ENCODE results near the gene ADGRA1. TPM values are rescaled to one million over a fixed set of nuclear protein-coding genes. Genes with fewer than 3 reads are reported as not detected.

The ADGRA1 gene
- polyA plus RNA-seq, 4 donors: 0.10 to 0.22 TPM; not detected in 2

DNA sequence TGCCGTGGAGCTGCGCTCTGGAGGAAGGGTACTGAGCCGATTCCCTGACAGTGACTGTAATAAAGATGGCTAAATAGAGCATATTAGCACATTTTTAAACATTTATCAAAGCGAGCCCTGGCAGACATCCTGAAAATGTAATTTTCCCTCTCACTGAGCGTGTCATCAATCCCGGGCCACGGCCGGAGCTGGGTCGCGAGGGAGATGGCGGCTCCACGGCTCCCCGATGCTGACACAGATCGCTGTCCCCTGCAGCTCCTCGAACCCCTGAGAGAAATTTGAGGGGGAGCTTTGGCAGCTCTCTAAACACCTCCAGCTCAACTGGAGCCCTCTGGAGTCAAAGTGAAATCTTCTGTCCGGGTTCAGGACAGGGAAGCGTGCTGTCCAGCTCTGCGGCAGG lies 44.9 kb upstream of the ADGRA1 start:
- H3K27me3 ChIP-seq (ENCODE audit: control insufficient read depth in 3 of 3, insufficient read depth in 3 of 3, low read length in 3 of 3): peaks cover 0 to 24% (median 0%) of the 10 kb centered on the region in 3 donors
- H3K9me3 ChIP-seq (ENCODE audit: control insufficient read depth in 2 of 2, insufficient read depth in 1 of 2, low read depth in 1 of 2, low read length in 1 of 2): no peaks in the 10 kb centered on the region
- no peaks in the 10 kb centered on the region for H3K36me3 ChIP-seq (ENCODE audit: control insufficient read depth in 3 of 3, insufficient read depth in 2 of 3, low read depth in 1 of 3, low read length in 3 of 3)
- H3K27ac ChIP-seq (ENCODE audit: low read depth in 1 of 3, low read length in 2 of 3): no peak overlapping the region
- no peak overlapping the region for H3K4me3 ChIP-seq (ENCODE audit: low read depth in 1 of 3, low read length in 3 of 3)
- FAIRE-seq (no peak), DNase-seq (no peak)
- peaks cover 0 to 2% (median 0%) of the 10 kb centered on the region in 3 donors for H3K4me1 ChIP-seq (ENCODE audit: control insufficient read depth in 3 of 3, insufficient read depth in 2 of 3, low read depth in 1 of 3, low read length in 2 of 3)
- WGBS, 3 donors: 72 to 82% (median 81%) methylated on average over 18 of the region's 18 CpGs

DNA sequence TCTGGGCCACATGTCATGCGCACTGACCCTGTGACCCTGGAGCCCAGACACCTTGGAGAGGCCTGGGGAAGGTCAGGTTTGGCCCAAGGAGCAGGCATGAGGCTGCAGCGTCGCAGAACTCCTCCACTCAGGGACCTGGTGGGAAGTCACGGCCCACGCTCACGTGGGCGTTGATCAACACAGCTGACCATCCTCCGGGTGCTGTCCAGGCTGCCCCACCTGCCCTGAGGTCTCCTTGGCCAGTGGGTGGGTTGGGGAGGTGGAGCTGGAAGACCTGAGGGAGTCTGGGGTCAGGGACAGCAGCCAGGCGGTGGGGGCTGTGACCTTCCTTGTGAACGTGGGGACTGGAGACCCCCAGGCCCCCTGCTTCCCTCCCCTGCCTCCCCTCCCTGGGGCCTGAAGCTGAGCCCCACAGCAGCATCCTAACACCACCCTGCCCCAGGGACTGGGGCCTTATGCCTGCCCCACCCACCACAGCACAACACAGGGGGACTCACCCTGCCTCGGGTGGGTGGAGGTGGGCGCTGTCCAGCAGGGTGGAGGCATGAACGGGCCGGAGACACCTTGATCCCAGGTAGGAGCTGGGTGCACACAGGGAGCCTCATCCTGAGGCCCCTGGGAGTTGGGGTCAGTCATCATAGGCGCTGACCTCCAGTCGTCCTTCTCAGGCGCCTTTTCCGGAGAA lies 44.0 kb upstream of the ADGRA1 start:
- H3K27ac ChIP-seq (ENCODE audit: low read depth in 1 of 3, low read length in 2 of 3): no peak overlapping the region
- H3K9me3 ChIP-seq (ENCODE audit: control insufficient read depth in 2 of 2, insufficient read depth in 1 of 2, low read depth in 1 of 2, low read length in 1 of 2): no peaks in the 10 kb centered on the region
- peaks cover 0 to 4% (median 0%) of the 10 kb centered on the region in 3 donors for H3K4me1 ChIP-seq (ENCODE audit: control insufficient read depth in 3 of 3, insufficient read depth in 2 of 3, low read depth in 1 of 3, low read length in 2 of 3)
- no peaks in the 10 kb centered on the region for H3K36me3 ChIP-seq (ENCODE audit: control insufficient read depth in 3 of 3, insufficient read depth in 2 of 3, low read depth in 1 of 3, low read length in 3 of 3)
- peaks cover 0 to 21% (median 0%) of the 10 kb centered on the region in 3 donors for H3K27me3 ChIP-seq (ENCODE audit: control insufficient read depth in 3 of 3, insufficient read depth in 3 of 3, low read length in 3 of 3)
- 73 to 81% (median 78%) methylated on average over 18 of the region's 18 CpGs for WGBS, 3 donors
- FAIRE-seq (no peak), DNase-seq (no peak)
- no peak overlapping the region for H3K4me3 ChIP-seq (ENCODE audit: low read depth in 1 of 3, low read length in 3 of 3)

DNA sequence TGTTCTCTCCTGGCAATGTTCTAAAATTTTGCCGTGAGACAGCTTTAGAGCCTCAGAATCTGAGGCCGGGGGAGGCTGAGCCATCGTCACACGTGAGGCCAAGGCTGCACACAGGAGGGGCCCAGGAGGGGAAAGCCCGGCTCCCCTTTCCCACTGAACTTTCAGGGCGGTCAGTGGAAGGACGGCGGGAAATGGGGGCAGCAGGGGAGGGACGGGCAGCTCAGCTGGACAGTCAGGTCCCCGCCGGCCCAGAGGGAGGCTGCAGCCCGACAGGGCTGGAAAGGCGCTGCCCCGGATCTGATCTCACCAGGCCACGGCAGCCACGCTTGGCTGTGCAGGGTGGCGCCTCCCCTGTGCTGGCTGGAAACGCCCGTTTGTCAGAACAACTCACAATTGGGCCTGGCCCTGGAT lies 43.3 kb upstream of the ADGRA1 start:
- FAIRE-seq: no peak
- 72 to 73% (median 73%) methylated on average over 19 of the region's 19 CpGs for WGBS, 3 donors

DNA sequence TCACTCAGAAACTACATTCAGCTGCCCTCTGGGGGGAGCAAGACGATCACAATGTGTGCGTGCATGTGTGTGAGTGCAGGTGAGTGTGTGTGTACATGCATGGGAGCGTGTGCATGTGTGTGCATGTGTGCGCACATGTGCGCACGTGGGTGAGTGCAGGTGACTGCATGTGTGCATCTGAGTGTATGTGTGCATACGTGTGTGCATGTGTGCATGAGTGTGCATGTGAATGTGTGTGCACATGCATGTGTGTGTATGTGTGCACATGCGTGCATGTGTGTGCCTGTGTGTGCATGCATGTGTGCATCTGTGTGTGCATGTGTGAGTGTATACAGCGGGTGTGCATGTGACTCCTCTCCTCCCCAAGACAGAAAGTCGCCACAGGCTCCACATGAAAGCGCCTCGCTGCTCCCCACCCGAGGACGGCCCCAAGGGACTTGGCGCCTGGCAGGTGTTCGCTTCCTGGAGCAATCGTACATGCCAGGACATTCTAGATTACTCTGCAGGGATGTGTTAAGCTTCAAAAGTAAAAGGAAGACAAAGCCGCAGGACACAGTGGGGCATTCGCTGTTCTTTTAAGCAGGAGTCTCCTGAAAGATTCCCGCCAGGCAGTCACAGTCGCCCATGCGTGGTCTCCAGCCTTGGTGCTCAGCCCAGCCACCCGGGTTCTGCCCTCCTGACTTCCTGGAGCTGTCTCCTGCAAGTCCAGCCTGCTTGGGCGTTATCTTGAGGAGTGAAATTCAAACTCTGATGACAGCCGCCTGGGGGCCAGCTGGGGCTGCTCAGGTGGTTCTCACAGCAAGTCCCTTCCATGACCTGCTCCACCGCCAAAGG lies 42.0 kb upstream of the ADGRA1 start:
- Histone ChIP-seq H3K4me1 (ENCODE audit: control insufficient read depth in 3 of 3, insufficient read depth in 2 of 3, low read depth in 1 of 3, low read length in 2 of 3) (peaks cover 0 to 4% (median 0%) of the 10 kb centered on the region in 3 donors), H3K27ac (ENCODE audit: low read depth in 1 of 3, low read length in 2 of 3) (no peak overlapping the region), H3K36me3 (ENCODE audit: control insufficient read depth in 3 of 3, insufficient read depth in 2 of 3, low read depth in 1 of 3, low read length in 3 of 3) (no peaks in the 10 kb centered on the region), H3K9me3 (ENCODE audit: control insufficient read depth in 2 of 2, insufficient read depth in 1 of 2, low read depth in 1 of 2, low read length in 1 of 2) (no peaks in the 10 kb centered on the region), H3K27me3 (ENCODE audit: control insufficient read depth in 3 of 3, insufficient read depth in 3 of 3, low read length in 3 of 3) (peaks cover 0 to 7% (median 0%) of the 10 kb centered on the region in 3 donors), H3K4me3 (ENCODE audit: low read depth in 1 of 3, low read length in 3 of 3) (no peak overlapping the region)
- 56 to 72% (median 60%) methylated on average over 26 of the region's 26 CpGs for WGBS, 3 donors
- DNase-seq (peak in 1 of 2 donors; percentile 34), FAIRE-seq (no peak)

More for the DNA sequence above, 43.3 kb upstream of the ADGRA1 start:
- H3K27ac ChIP-seq (ENCODE audit: low read depth in 1 of 3, low read length in 2 of 3): no peak overlapping the region
- no peaks in the 10 kb centered on the region for H3K9me3 ChIP-seq (ENCODE audit: control insufficient read depth in 2 of 2, insufficient read depth in 1 of 2, low read depth in 1 of 2, low read length in 1 of 2)
- DNase-seq: no peak
- H3K4me1 ChIP-seq (ENCODE audit: control insufficient read depth in 3 of 3, insufficient read depth in 2 of 3, low read depth in 1 of 3, low read length in 2 of 3): peaks cover 0 to 4% (median 0%) of the 10 kb centered on the region in 3 donors
- H3K4me3 ChIP-seq (ENCODE audit: low read depth in 1 of 3, low read length in 3 of 3): no peak overlapping the region
- peaks cover 0 to 15% (median 0%) of the 10 kb centered on the region in 3 donors for H3K27me3 ChIP-seq (ENCODE audit: control insufficient read depth in 3 of 3, insufficient read depth in 3 of 3, low read length in 3 of 3)
- H3K36me3 ChIP-seq (ENCODE audit: control insufficient read depth in 3 of 3, insufficient read depth in 2 of 3, low read depth in 1 of 3, low read length in 3 of 3): no peaks in the 10 kb centered on the region

DNA sequence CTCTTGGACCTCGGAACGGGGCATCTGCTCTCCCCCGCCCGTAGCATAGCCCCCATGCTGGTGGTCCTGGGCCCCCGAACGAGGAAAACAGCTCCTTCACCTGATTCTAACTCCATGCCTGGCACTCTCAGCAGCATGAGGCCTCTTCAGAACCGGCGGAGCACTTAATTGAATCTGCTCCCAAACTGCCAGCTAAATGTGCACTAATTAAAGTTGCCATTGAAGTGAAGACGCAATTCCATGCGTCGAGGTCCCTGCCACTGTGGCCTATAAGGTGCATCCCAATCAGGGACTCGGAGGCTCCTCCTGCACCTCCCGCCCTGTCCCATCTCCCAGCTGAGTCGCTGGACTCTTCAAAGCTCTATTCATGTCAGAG lies 41.3 kb upstream of the ADGRA1 start:
- WGBS, 3 donors: 76 to 79% (median 77%) methylated on average over 14 of the region's 14 CpGs
- Histone ChIP-seq H3K27ac (ENCODE audit: low read depth in 1 of 3, low read length in 2 of 3) (no peak overlapping the region), H3K36me3 (ENCODE audit: control insufficient read depth in 3 of 3, insufficient read depth in 2 of 3, low read depth in 1 of 3, low read length in 3 of 3) (no peaks in the 10 kb centered on the region), H3K4me1 (ENCODE audit: control insufficient read depth in 3 of 3, insufficient read depth in 2 of 3, low read depth in 1 of 3, low read length in 2 of 3) (peaks cover 0 to 4% (median 0%) of the 10 kb centered on the region in 3 donors), H3K4me3 (ENCODE audit: low read depth in 1 of 3, low read length in 3 of 3) (no peak overlapping the region), H3K27me3 (ENCODE audit: control insufficient read depth in 3 of 3, insufficient read depth in 3 of 3, low read length in 3 of 3) (peaks cover 0 to 4% (median 0%) of the 10 kb centered on the region in 3 donors), H3K9me3 (ENCODE audit: control insufficient read depth in 2 of 2, insufficient read depth in 1 of 2, low read depth in 1 of 2, low read length in 1 of 2) (no peaks in the 10 kb centered on the region)
- DNase-seq (no peak), FAIRE-seq (no peak)

DNA sequence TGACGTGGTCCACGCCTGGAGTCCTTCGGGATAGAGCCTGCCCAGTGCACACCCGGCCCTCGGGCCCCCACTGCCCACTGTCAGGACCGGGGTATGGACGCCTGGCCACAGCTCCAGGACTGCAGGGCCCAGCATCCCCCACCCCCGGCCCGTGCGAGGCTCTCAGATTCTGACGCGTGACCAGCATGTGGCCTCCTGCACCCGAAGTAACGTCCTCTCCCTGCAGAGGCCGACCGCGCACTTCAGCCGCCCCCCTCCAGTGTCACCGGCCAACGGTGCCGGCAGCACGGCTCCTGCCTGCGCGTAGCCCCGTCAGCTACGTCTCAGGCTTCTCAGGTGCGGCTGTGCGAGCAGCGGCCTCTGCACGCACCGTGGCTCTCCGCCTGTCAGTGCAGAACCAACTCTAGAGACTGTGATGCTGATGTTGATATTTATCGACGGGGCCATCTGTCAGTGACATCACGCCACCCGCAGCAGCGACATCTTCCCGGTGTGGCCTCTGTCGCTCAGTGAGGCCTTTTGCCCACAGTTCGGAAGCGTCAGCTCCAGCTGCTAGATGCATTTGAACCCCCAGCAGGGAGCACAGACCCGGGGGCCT lies 40.1 kb upstream of the ADGRA1 start:
- FAIRE-seq (no peak), DNase-seq (no peak)
- no peaks in the 10 kb centered on the region for H3K36me3 ChIP-seq (ENCODE audit: control insufficient read depth in 3 of 3, insufficient read depth in 2 of 3, low read depth in 1 of 3, low read length in 3 of 3)
- WGBS, 3 donors: 88 to 92% (median 88%) methylated on average over 40 to 42 of the region's 42 CpGs
- H3K27ac ChIP-seq (ENCODE audit: low read depth in 1 of 3, low read length in 2 of 3): no peak overlapping the region
- no peaks in the 10 kb centered on the region for H3K27me3 ChIP-seq (ENCODE audit: control insufficient read depth in 3 of 3, insufficient read depth in 3 of 3, low read length in 3 of 3)
- H3K4me3 ChIP-seq (ENCODE audit: low read depth in 1 of 3, low read length in 3 of 3): no peak overlapping the region
- peaks cover 0 to 4% (median 0%) of the 10 kb centered on the region in 3 donors for H3K4me1 ChIP-seq (ENCODE audit: control insufficient read depth in 3 of 3, insufficient read depth in 2 of 3, low read depth in 1 of 3, low read length in 2 of 3)
- no peaks in the 10 kb centered on the region for H3K9me3 ChIP-seq (ENCODE audit: control insufficient read depth in 2 of 2, insufficient read depth in 1 of 2, low read depth in 1 of 2, low read length in 1 of 2)

DNA sequence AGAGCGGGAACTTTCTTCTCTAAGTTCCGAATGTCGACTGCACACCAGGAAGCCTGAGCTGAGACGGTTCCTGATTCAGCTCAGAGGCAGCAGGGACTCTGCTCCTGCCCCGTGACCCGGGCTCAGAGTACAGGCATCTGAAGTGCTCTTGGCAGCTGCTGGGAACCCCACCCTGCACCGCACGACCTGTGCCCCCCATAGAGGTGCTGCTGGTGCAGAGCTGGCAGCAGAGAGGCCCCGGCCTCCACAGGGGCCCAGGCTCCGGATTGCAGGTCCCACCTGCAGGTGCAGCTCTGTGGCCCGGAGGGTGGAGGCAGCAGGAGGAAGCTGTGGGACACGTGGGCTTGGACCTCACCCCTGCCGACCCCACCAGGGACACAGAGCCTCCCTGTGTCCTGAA lies 39.5 kb upstream of the ADGRA1 start:
- Histone ChIP-seq H3K4me1 (ENCODE audit: control insufficient read depth in 3 of 3, insufficient read depth in 2 of 3, low read depth in 1 of 3, low read length in 2 of 3) (peaks cover 0 to 4% (median 0%) of the 10 kb centered on the region in 3 donors), H3K4me3 (ENCODE audit: low read depth in 1 of 3, low read length in 3 of 3) (no peak overlapping the region), H3K36me3 (ENCODE audit: control insufficient read depth in 3 of 3, insufficient read depth in 2 of 3, low read depth in 1 of 3, low read length in 3 of 3) (no peaks in the 10 kb centered on the region), H3K27me3 (ENCODE audit: control insufficient read depth in 3 of 3, insufficient read depth in 3 of 3, low read length in 3 of 3) (no peaks in the 10 kb centered on the region), H3K9me3 (ENCODE audit: control insufficient read depth in 2 of 2, insufficient read depth in 1 of 2, low read depth in 1 of 2, low read length in 1 of 2) (no peaks in the 10 kb centered on the region), H3K27ac (ENCODE audit: low read depth in 1 of 3, low read length in 2 of 3) (no peak overlapping the region)
- FAIRE-seq (no peak), DNase-seq (peak in 1 of 2 donors; percentile 76)
- 9 to 33% (median 19%) methylated on average over 12 to 13 of the region's 13 CpGs for WGBS, 3 donors

DNA sequence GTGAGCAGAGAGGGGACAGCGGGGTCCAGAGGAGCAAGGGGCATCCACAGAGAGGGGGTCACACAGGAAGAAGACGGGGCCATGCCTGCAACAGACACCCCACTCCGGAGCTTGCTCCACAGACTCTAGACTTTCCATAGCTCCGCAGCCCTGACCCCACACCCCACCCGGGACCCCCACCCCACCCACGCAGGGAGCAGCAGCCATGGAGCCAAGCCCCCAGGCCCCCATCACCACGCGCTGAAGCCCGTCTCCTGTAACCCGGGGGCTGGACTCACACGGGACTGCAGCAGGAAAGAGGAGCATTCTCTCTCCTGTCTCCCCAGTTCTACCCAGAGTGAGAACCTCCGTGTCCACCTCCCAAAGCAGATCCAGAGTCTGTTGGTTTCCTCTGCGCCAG lies 38.8 kb upstream of the ADGRA1 start:
- 84% methylated on average over 12 to 13 of the region's 13 CpGs for WGBS, 3 donors
- no peak for DNase-seq
- H3K27ac ChIP-seq (ENCODE audit: low read depth in 1 of 3, low read length in 2 of 3): no peak overlapping the region

More for the DNA sequence above, 38.8 kb upstream of the ADGRA1 start:
- Histone ChIP-seq H3K4me3 (ENCODE audit: low read depth in 1 of 3, low read length in 3 of 3) (no peak overlapping the region), H3K9me3 (ENCODE audit: control insufficient read depth in 2 of 2, insufficient read depth in 1 of 2, low read depth in 1 of 2, low read length in 1 of 2) (no peaks in the 10 kb centered on the region), H3K36me3 (ENCODE audit: control insufficient read depth in 3 of 3, insufficient read depth in 2 of 3, low read depth in 1 of 3, low read length in 3 of 3) (no peaks in the 10 kb centered on the region), H3K4me1 (ENCODE audit: control insufficient read depth in 3 of 3, insufficient read depth in 2 of 3, low read depth in 1 of 3, low read length in 2 of 3) (peaks cover 0 to 4% (median 0%) of the 10 kb centered on the region in 3 donors), H3K27me3 (ENCODE audit: control insufficient read depth in 3 of 3, insufficient read depth in 3 of 3, low read length in 3 of 3) (no peaks in the 10 kb centered on the region)
- no peak for FAIRE-seq
